ENCODE measurements around the gene PRSS8.
"Not testable (repeated sequence)": the region's sequence is repeated elsewhere in the genome, so short reads cannot be mapped to it uniquely, and the experiment has no call there.

PRSS8 gene

DNA sequence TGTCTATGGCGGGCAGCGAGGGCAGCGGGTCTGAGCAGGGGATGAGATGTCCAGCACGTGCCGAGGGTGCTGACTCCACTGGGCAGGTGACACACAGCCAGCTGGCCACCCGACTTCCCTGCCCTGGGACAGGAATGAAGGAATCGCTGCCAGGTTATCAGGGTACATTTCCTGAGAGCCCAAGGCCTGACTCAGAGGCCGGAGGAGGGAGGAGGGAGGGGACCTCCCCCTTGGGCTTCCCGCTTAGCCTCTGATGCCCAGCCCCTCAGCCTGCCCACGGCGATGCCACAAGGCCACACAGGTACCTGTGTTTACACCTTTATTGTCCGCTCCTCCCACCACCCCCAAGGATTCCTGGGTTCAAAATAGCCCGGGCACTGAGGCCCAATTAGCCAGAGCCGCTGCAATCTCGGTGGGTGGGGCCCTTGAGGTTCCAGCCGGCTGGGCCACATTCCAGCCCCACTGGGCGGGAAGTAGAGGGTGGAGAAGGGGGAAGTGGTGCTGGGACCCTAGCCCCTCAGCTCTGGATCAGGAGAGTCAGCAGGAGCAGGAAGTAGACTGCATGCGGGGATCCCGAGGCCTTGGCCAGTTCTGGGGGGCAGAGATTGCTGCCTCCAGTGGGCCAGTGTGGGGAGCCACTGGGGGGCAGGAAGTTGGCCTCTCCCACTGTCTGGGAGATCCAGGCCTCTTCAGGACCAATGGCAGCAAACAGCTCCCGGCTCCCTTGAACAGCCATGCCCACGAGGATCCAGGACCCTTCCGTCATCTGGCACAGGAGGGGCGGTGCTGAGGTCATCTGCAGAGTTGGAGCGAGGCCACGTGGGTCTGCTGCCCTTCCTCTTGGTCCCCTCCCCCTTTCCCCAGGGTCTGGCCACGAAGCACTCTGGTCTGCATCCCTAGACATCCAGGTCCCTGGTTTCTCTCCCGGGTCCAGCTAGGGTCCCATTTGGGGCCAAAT, 3.4 kb upstream of the PRSS8 start:
- Histone ChIP-seq H3K9ac (no peak overlapping the region; a peak in 1 of 22 replicates), H3K4me1 (peaks cover 38 to 62% (median 52%) of the 10 kb centered on the region in 10 experiments), H3K4me3 (no peak overlapping the region)

DNA sequence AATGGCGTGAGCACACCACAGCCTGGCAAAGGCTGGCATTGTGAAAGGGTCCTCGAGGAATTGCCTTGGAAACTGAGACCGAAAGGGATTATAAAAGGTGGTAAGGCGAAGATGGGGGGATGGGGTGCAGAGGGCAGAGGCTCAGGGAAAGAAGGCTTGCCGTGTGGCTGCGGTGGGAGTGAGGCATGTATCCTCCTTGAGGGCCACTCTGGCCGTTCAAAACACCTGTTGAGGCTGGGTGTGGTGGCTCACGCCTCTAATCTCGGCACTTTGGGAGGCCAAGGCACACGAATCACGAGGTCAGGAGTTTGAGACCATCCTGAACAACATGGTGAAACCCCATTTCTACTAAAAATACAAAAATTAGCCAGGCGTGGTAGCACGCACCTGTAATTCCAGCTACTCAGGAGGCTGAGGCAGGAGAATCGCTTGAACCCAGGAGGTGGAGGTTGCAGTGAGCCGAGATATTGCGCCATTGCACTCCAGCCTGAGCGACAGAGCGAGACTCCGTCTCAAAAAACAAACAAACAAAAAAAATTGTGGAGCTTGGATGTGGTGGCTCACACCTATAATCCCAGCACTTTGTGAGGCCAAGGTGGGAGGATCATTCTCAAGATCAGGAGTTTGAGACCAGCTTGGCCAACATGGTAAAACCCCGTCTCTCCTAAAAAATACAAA, 1.4 kb upstream of the PRSS8 start:
- H3K4me2 ChIP-seq; H3K4me3 ChIP-seq; H3K9ac ChIP-seq; H3K27me3 ChIP-seq; H3K9me3 ChIP-seq (replicated peaks in 1 of 11); H4K20me1 ChIP-seq; H3K27ac ChIP-seq: not testable (repeated sequence)
- peaks cover 43 to 64% (median 54%) of the 10 kb centered on the region in 10 experiments for H3K4me1 ChIP-seq
- peaks cover 1 to 15% (median 10%) of the 10 kb centered on the region in 11 experiments; a peak in 20 of 22 replicates for H3K36me3 ChIP-seq

More for the DNA sequence above, 3.4 kb upstream of the PRSS8 start:
- Histone ChIP-seq H3K9me3 (replicated peaks in 1 of 11) (no peaks in the 10 kb centered on the region), H3K4me2 (peak overlapping the region in 1 of 11 experiments; percentile 7; a peak in 1 of 22 replicates), H3K27me3 (no peaks in the 10 kb centered on the region), H3K27ac (peak overlapping the region in 1 of 11 experiments; percentile 3; a peak in 1 of 22 replicates), H3K36me3 (no peaks in the 10 kb centered on the region), H4K20me1 (no peaks in the 10 kb centered on the region; a peak in 1 of 22 replicates)
- no peak for TF ChIP-seq Cebpa-rat (IDR thresholded peaks at IDR 0.05)

DNA sequence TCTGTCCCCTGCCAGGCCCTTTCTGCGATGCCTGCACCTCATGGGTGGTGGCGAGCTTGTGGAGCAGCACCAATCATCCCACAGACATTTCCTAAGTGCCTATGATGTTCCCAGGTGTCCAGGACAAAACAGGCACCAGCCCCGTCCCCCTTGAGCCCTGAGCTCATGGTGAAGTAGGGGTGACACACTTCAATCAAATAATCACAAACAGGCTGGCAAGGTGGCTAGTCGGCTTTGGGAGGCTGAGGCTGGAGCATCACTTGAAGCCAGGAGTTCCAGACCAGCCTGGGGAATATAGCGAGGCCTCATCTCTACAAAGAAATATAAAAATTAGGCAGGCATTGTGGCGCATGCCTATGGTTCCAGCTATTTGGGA, 748 bp upstream of the PRSS8 start:
- TF ChIP-seq Cebpa-rat (IDR thresholded peaks at IDR 0.05) = no peak
- Histone ChIP-seq H3K9ac (no peak overlapping the region), H3K9me3 (replicated peaks in 1 of 11) (no peaks in the 10 kb centered on the region), H3K36me3 (peaks cover 8 to 22% (median 17%) of the 10 kb centered on the region in 11 experiments), H3K4me3 (no peak overlapping the region), H3K4me1 (peaks cover 36 to 57% (median 47%) of the 10 kb centered on the region in 10 experiments), H3K27ac (no peak overlapping the region), H3K4me2 (no peak overlapping the region), H3K27me3 (no peaks in the 10 kb centered on the region), H4K20me1 (no peaks in the 10 kb centered on the region; a peak in 1 of 22 replicates)

DNA sequence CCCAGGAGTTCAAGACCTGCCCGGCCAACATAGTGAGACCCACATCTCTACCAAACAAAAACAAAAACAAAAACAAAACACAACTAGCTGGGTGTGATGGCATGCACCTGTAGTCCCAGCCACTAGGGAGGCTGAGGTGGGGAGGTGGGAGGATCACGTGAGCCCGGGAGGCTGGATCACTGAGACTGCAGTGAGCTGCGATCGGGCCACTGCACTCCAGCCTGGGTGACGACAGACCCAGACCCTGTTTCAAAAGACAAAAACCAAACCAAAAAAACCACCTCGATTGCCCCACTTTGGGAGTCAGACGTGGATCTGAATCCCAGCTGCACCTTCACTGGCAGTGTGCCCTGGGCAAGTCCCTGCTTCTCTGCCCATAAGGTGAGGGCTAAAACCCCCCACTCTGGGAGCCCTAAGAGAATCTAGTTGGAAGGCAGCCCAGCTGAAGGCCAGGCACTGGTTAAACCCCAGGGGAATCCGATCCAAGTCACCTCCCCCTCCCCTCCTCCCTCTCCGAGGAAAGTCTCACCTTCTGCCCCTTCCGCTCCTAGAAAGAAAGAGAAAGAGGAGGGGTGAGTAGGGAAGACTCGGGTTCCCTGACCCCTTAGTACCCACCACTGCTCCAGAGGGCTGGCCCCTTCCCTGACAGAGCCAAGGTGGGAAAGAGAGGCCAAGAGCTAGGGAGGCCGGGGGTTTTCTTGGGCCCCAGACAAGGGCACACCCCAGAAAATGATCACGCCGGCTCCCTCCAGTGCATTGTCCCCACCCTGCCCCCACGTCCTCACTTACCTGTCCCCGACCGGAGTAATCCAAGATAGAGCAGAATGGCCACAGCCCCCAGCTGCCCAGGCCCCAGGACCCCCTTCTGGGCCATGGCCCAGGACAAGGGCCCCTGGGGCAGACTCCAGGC, 647 bp downstream of the PRSS8 start:
- H3K27ac ChIP-seq = peak overlapping the region in 9 of 11 experiments; percentile 12 to 60 (median 40); a peak in 12 of 22 replicates
- no peaks in the 10 kb centered on the region for H3K27me3 ChIP-seq
- H3K9ac ChIP-seq = peak overlapping the region in 6 of 11 experiments; percentile 9 to 47 (median 28); a peak in 6 of 22 replicates
- H3K36me3 ChIP-seq = peaks cover 20 to 36% (median 28%) of the 10 kb centered on the region in 11 experiments
- H3K4me3 ChIP-seq = no peak overlapping the region
- TF ChIP-seq Cebpa-rat (IDR thresholded peaks at IDR 0.05) = peak in 2 of 11 experiments; percentile 9 to 31; a peak in 2 of 22 replicates
- peak overlapping the region; percentile 32 to 75 (median 58); a peak in 21 of 22 replicates for H3K4me2 ChIP-seq
- H4K20me1 ChIP-seq = no peaks in the 10 kb centered on the region; a peak in 1 of 22 replicates
- peaks cover 27 to 54% (median 43%) of the 10 kb centered on the region in 10 experiments for H3K4me1 ChIP-seq
- no peaks in the 10 kb centered on the region for H3K9me3 ChIP-seq (replicated peaks in 1 of 11)

DNA sequence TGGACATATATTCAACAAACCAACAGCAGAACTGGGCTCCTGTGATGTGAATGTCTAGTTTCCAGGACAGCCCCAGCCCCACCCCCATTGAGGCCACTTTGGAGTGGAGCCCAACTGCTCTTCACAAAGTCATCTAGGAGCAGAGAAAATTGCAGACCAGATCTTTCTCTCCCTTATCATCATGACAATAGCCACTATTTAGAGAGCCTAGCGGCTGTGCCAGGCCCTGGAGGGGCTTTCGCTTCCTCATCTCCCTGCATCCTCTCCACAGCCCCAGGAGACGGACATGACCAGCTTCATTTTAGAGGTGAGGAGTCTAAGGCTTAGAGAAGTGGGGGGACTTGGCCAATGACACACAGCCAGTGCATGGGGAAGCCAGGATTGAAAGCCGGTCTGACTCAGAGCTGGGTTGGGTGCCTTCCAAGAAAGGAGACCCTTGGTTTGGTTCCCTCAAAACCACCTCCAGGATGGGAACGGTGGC, 1.4 kb downstream of the PRSS8 start:
- Histone ChIP-seq H3K4me1 (peaks cover 33 to 59% (median 48%) of the 10 kb centered on the region in 10 experiments), H3K9ac (peak overlapping the region in 8 of 11 experiments; percentile 2 to 40 (median 22); a peak in 8 of 22 replicates), H3K27me3 (no peaks in the 10 kb centered on the region), H4K20me1 (no peaks in the 10 kb centered on the region; a peak in 1 of 22 replicates), H3K4me2 (peak overlapping the region; percentile 32 to 75 (median 58)), H3K36me3 (peaks cover 20 to 42% (median 33%) of the 10 kb centered on the region in 11 experiments), H3K9me3 (replicated peaks in 1 of 11) (no peaks in the 10 kb centered on the region), H3K27ac (peak overlapping the region in 10 of 11 experiments; percentile 6 to 60 (median 41); a peak in 15 of 22 replicates), H3K4me3 (no peak overlapping the region)
- no peak for TF ChIP-seq Cebpa-rat (IDR thresholded peaks at IDR 0.05)

DNA sequence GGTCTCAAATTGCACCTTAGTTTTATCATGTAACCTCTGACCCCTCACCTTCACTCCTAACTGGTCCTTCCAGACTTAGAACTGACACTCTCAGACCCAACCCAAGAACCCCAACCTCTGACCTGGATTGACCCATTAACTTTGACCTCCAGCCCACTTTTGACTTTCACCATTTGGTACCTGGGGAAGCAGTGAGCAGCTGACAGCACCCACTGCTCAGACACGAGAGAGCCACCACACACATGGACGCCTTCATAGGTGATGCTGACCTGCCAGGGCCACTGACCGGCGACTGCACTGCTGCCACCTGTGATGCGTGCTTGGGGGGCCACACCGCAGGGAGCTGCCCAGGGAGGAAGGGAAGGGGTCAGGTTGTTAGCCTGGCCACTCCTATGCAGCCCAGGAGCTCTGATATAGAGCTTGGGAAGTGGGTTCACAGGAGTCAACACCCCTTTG, 2.5 kb downstream of the PRSS8 start:
- no peak for TF ChIP-seq Cebpa-rat (IDR thresholded peaks at IDR 0.05)
- Histone ChIP-seq H3K9ac (0 out of 22 replicates have a peak overlapping the region, but pooled peaks of 1 of the 11 experiments have one; percentile 25), H3K4me1 (peaks cover 44 to 62% (median 55%) of the 10 kb centered on the region in 10 experiments), H4K20me1 (no peaks in the 10 kb centered on the region; a peak in 1 of 22 replicates), H3K27me3 (no peaks in the 10 kb centered on the region), H3K36me3 (peaks cover 20 to 44% (median 33%) of the 10 kb centered on the region in 11 experiments), H3K9me3 (replicated peaks in 1 of 11) (no peaks in the 10 kb centered on the region), H3K4me2 (peak overlapping the region in 9 of 11 experiments; percentile 32 to 75 (median 58); a peak in 14 of 22 replicates), H3K4me3 (no peak overlapping the region), H3K27ac (peak overlapping the region in 5 of 11 experiments; percentile 28 to 60 (median 45); a peak in 5 of 22 replicates)

DNA sequence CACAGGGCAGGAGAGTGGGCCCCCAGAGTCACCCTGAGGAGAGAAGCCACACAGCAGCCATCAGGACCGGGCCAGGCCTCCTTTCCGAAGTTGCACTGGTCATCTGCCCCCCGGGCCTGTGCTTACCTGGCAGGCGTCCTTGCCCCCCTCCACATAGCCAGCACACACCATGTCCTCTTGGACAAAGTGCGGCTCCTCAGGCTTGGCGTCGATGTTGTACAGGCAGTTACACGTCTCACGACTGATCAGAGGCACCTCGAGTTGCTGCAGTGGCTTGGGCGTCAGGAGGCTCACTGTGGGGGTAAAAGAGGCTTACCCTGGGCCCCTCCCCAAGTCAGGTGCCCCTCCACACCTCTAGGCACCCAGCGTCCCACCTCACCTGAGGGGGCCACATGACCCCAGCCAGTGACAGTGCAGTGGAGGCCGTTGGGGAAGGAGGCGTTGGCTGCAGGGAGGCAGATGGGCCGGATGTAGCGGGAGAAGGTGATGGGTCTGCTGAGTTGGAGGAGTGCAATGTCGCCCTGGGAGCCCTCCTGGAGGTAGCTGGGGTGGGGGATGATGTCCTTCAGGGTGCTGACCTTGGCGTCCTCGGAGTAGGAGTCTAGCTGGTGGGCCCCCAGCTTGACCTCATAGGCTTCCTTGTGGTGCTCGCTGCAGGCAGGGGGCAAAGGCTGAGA, 3.1 kb downstream of the PRSS8 start:
- Histone ChIP-seq H3K27me3 (no peaks in the 10 kb centered on the region), H3K4me3 (no peak overlapping the region), H3K9me3 (replicated peaks in 1 of 11) (no peaks in the 10 kb centered on the region), H4K20me1 (no peaks in the 10 kb centered on the region; a peak in 1 of 22 replicates), H3K36me3 (peaks cover 26 to 50% (median 39%) of the 10 kb centered on the region in 11 experiments), H3K9ac (peak overlapping the region in 1 of 11 experiments; percentile 23; a peak in 1 of 22 replicates), H3K4me1 (peaks cover 50 to 68% (median 61%) of the 10 kb centered on the region in 10 experiments), H3K27ac (peak overlapping the region in 4 of 11 experiments; percentile 5 to 60 (median 23); a peak in 1 of 22 replicates), H3K4me2 (peak overlapping the region in 1 of 11 experiments; percentile 75; a peak in 2 of 22 replicates)
- TF ChIP-seq Cebpa-rat (IDR thresholded peaks at IDR 0.05) = no peak

All from BLaER1 treated with 17β-estradiol and CSF1 and Interleukin-3, amounts not matched to agents 10 nM and 100 nM (cell line).